ENCODE data around the gene FXYD7.

The FXYD7 gene

DNA sequence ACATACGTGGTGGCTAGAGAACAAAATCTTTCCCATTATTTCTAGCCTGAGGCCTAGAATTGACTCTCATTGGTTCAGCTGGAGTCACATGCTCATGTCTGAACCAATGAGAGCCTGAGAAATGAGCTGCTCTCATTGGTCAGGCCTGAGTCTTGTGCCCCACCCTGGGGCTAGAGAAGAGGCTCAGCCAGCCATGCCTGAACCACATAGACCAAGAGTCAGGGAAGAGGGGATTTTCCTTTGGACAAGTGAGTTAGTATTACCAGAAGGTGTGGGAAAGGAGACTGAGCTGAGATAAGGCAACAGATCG is 18.3 kb downstream of the FXYD7 start:
- H3K4me3 ChIP-seq, result peak overlapping the region; percentile 5; the same call in 1 of the 2 replicates
- peaks cover 46% of the 10 kb centered on the region for H4K20me1 ChIP-seq
- no peak for TF ChIP-seq Cebpa-rat (IDR thresholded peaks at IDR 0.05)
- H3K36me3 ChIP-seq, result peaks cover 95% of the 10 kb centered on the region
- no peaks in the 10 kb centered on the region for H3K27me3 ChIP-seq
- no peak overlapping the region for H3K9ac ChIP-seq
- peaks cover 58% of the 10 kb centered on the region for H3K4me1 ChIP-seq
- peak overlapping the region; percentile 59; the same call in 1 of the 2 replicates for H3K27ac ChIP-seq
- H3K9me3 ChIP-seq, result peaks cover 50% of the 10 kb centered on the region
- peak overlapping the region; percentile 100 for H3K4me2 ChIP-seq

DNA sequence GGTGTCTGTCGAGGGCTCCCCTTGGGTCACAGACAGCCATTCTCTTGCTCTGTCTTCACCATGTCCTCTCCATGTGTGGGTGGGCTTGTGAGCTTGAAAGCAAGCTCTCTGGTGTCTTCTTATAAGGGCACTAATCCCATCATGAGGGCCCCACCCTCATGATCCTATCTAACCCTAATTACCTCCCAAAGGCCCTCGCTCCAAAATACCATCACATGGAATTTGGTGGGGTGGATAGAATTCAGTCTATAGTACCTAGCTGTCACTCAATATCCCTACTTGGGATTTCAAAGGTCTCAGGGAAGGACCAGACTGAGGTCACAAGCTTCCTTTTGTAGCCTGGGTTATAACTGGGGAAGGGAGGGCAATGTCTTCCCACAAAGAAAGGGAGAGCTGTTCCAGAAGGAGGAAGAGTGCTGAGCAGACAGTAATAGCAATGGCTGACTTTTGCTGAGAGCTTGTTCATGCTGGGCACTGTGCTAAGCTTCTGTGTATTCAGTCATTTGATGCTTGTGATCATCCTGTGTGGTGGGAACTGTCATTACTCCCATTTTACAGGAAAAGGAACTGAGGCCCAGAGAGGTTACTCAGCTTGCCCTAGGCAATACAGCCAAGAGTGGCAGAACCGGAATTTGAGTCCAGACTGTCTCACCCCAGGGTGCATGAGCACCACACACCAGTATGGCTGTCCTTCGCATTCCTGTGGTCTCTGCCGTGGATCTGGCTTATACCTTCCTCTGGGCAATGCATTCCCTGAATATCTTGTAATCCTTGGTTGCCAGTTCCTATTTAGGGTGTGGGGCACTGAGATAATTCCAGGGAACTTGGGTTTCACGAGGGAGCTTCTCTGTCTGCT is 19.6 kb downstream of the FXYD7 start:
- H3K36me3 ChIP-seq, result peaks cover 95% of the 10 kb centered on the region

DNA sequence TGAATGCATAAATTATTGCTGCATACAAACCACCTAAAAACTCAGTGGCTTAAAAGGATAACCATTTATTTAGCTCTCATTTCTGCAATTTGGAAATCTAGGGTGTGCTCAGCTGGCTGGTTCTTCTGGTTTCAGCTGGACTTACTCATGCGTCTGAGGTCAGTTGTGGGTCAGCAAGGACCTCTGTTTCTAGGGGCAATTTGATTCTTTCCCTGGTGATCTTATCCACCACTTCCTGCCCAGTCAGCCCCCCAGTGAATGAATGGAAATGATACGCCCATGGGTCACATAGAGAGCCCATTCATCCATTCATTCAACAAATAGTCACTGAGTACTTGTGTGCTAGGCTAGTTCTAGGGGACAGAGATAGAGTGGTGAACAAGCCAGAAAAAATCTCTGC is 21.4 kb downstream of the FXYD7 start:
- Histone ChIP-seq H3K4me3 (no peak overlapping the region), H3K27ac (no peak overlapping the region), H3K4me2 (no peak overlapping the region), H3K27me3 (no peaks in the 10 kb centered on the region), H4K20me1 (peaks cover 17% of the 10 kb centered on the region), H3K9ac (no peak overlapping the region), H3K9me3 (peaks cover 53% of the 10 kb centered on the region), H3K4me1 (peaks cover 38% of the 10 kb centered on the region), H3K36me3 (peaks cover 95% of the 10 kb centered on the region)
- no peak for TF ChIP-seq Cebpa-rat (IDR thresholded peaks at IDR 0.05)

More for the DNA sequence above, 19.6 kb downstream of the FXYD7 start:
- no peak overlapping the region for H3K4me3 ChIP-seq
- TF ChIP-seq Cebpa-rat (IDR thresholded peaks at IDR 0.05), result no peak
- H3K9me3 ChIP-seq, result peaks cover 53% of the 10 kb centered on the region
- no peak overlapping the region for H3K4me2 ChIP-seq
- peaks cover 55% of the 10 kb centered on the region for H3K4me1 ChIP-seq
- peaks cover 33% of the 10 kb centered on the region for H4K20me1 ChIP-seq
- H3K27ac ChIP-seq, result no peak overlapping the region
- no peak overlapping the region for H3K9ac ChIP-seq
- no peaks in the 10 kb centered on the region for H3K27me3 ChIP-seq

DNA sequence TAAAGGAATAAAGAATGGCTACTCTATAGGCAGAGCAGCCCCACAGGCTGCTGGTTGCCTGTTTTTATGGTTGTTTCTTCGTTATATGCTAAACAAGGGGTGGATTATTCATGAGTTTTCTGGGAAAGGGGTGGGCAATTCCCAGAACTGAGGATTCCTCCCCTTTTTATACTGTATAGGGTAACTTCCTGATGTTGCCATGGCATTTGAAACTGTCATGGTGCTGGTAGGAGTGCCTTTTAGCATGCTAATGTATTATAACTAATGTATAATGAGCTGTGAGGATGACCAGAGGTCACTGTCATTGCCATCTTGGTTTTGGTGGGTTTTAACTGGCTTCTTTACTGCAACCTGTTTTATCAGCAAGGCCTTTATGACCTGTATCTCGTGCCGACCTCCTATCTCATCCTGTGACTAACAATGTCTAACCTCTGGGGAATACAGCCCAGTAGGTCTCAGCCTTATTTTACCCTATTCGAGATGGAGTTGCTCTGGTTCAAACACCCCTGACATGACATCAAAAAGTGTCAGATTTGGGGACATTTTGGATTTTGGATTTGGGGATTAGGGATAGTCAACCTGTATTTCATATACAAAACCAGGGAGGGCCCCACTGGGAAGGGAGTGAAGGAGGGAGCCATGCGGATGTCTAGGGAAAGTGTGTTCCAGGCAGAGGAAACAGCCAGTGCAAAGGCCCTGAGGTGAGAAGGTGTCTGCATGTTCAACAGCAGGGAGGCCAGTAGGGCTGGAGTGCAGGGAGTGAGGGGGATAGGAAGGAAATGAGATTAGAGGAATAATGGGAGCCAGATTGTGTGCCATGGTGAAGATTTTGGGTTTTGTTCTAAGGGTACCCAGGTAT is 22.4 kb downstream of the FXYD7 start:
- Histone ChIP-seq H3K9me3 (peaks cover 53% of the 10 kb centered on the region), H3K36me3 (peaks cover 96% of the 10 kb centered on the region), H3K4me2 (no peak overlapping the region), H3K27ac (no peak overlapping the region), H3K4me3 (no peak overlapping the region), H4K20me1 (peaks cover 7% of the 10 kb centered on the region), H3K27me3 (no peaks in the 10 kb centered on the region), H3K9ac (no peak overlapping the region), H3K4me1 (peaks cover 28% of the 10 kb centered on the region)
- no peak for TF ChIP-seq Cebpa-rat (IDR thresholded peaks at IDR 0.05)

DNA sequence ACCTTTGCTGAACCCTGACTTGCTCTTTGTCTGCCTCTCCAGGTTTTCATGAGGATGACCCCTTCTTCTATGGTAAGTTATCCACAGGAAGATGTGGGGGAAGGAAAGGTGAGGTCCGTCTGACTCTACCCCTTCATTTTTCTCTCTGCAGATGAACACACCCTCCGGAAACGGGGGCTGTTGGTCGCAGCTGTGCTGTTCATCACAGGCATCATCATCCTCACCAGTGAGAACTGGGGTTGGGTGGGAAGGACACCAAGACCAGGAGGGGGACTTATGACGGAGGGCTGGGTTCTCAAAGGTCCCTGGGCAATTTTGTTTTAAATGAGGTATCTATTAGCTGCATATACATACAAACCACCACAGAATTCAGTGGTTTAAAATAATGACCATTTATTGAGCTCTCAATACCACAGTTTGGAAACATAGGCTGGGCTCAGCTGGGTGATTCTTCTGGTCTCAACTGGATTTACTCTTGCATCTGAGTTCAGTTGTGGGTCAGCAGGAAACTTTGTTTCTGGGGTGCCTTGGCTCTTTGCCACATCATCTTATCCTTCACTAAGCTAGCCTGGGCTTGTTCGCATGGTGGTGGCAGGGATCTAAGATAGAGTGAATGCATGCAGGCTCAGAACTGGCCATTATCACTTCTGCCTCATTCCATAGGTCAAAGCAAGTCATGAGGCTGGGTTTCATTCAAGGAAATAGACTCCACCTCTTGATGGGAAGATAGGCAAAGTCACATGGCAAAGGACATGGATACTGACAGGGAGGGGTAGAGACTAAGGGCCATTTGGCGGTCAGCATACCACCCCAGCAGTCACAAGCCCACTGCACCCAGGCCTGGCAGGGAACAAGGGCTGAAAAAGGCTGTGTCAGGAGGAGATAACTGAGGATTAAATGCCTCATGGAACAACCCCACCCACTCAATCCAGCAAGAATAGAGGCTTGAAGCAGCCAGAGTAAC is 23.3 kb downstream of the FXYD7 start:
- Histone ChIP-seq H4K20me1 (no peaks in the 10 kb centered on the region), H3K4me2 (no peak overlapping the region; the same call in 1 of the 2 replicates), H3K27me3 (no peaks in the 10 kb centered on the region), H3K9ac (peak overlapping the region; percentile 23; the same call in 1 of the 2 replicates), H3K36me3 (peaks cover 97% of the 10 kb centered on the region), H3K9me3 (peaks cover 52% of the 10 kb centered on the region), H3K27ac (no peak overlapping the region), H3K4me3 (no peak overlapping the region), H3K4me1 (peaks cover 19% of the 10 kb centered on the region)
- no peak for TF ChIP-seq Cebpa-rat (IDR thresholded peaks at IDR 0.05)

DNA sequence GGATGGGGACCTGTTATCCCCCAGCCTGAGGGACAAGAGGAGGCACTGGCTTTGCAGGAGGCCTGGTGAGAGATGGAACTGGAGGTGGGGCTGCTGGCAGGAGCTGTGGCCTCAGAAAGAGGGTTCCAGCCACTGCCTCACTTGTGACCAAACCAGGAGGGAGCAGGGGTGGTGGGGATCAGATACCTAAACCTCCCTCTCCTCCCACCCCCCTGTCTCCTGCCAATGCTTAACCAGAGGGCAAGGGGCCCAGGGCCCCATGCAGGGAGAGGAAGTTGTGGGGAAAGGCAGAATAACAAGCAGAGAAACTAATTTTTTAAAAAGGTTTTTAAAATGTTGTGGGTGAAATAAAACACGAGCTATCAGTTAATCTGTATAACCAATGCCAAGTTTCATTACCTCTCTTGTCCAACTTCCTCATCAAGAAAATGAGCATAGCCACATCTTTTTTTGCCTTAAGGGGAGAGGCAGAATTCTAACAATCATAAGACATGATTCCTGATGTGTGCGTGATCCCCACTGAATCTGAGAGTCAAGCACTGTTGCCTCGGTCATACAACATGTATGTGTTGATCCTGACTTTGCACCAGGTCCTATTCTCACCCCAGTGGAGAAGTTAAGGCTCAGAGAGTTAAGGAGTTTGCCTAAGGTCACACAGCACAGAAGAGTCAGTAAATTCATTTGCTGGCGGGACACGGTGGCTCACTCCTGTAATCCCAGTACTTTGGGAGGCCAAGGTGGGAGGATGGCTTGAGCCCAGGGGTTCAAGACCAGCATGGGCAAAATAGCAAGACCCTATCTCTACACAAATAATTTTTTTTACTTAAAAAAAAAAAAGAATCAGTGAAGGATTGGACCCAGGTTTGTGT is 24.4 kb downstream of the FXYD7 start:
- Histone ChIP-seq H3K27me3 (no peaks in the 10 kb centered on the region), H3K4me2 (peak overlapping the region; percentile 22; the same call in 1 of the 2 replicates), H4K20me1 (no peaks in the 10 kb centered on the region), H3K4me1 (peaks cover 10% of the 10 kb centered on the region), H3K9me3 (peaks cover 42% of the 10 kb centered on the region), H3K9ac (peak overlapping the region; percentile 23; the same call in 1 of the 2 replicates), H3K4me3 (no peak overlapping the region), H3K36me3 (peaks cover 97% of the 10 kb centered on the region), H3K27ac (no peak overlapping the region)
- no peak for TF ChIP-seq Cebpa-rat (IDR thresholded peaks at IDR 0.05)

DNA sequence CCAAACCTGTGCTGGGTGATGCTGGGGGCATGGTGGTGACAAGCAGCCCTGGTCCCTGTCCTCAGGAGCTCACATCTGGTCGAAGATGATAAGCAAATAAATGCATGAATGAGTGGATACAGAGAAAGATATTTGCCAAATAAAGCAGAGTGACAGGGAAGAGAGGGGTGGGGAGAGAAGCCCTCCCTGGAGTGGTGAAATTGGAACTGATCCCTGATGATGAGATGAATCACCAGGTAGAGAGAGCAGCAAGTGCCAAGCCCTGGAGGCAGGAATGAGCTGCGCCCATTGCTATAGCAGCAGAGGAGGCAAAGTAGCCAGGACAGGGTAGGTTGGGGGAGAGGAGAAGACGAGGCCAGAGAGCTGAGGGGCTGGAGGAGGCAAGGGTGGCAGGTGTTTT is 25.1 kb downstream of the FXYD7 start:
- Histone ChIP-seq H3K4me1 (peaks cover 10% of the 10 kb centered on the region), H3K9me3 (peaks cover 35% of the 10 kb centered on the region), H3K36me3 (peaks cover 97% of the 10 kb centered on the region), H3K4me2 (no peak overlapping the region), H3K27ac (no peak overlapping the region), H3K9ac (no peak overlapping the region), H4K20me1 (no peaks in the 10 kb centered on the region), H3K4me3 (no peak overlapping the region), H3K27me3 (no peaks in the 10 kb centered on the region)
- no peak for TF ChIP-seq Cebpa-rat (IDR thresholded peaks at IDR 0.05)

DNA sequence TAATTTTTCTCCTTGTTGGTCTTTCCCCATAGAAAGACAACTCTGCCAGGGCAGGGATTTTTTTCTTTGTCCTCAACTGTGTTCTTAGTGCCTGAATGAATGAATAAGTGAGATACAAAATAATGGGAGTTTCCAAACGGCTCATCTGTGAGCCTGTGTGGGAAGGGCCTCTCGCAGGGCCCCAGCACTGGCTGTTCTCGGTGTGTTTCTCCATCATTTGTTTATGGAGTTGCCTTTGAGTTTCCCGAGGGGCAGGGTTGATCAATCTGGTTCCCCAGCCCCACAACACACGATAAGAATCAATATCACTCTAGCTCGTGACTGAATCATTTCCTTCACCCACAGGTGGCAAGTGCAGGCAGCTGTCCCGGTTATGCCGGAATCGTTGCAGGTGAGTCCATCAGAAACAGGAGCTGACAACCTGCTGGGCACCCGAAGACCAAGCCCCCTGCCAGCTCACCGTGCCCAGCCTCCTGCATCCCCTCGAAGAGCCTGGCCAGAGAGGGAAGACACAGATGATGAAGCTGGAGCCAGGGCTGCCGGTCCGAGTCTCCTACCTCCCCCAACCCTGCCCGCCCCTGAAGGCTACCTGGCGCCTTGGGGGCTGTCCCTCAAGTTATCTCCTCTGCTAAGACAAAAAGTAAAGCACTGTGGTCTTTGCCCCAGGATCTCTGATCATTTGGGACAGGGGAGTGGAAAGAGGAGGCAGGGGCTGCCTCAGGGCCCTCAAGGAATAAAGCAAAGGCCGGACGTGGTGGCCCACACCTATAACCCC is 26.4 kb downstream of the FXYD7 start:
- no peaks in the 10 kb centered on the region for H3K27me3 ChIP-seq
- H3K36me3 ChIP-seq, result peaks cover 85% of the 10 kb centered on the region
- no peak overlapping the region for H3K9ac ChIP-seq
- peaks cover 10% of the 10 kb centered on the region for H3K4me1 ChIP-seq
- H3K4me3 ChIP-seq, result no peak overlapping the region
- no peak overlapping the region for H3K4me2 ChIP-seq
- H3K27ac ChIP-seq, result no peak overlapping the region
- H4K20me1 ChIP-seq, result no peaks in the 10 kb centered on the region
- TF ChIP-seq Cebpa-rat (IDR thresholded peaks at IDR 0.05), result no peak
- peaks cover 23% of the 10 kb centered on the region for H3K9me3 ChIP-seq

Data from BLaER1 (cell line).